NT2/D1 (cell line): ENCODE results near the gene SARNP.

Experiments
- SUZ12 ChIP-seq: IDR thresholded peaks from 2 replicates; pipeline ENCODE4 v1.6.1; 2011; ENCODE audit not compliant: insufficient read length, insufficient read depth; ENCODE audit errors: extremely low read depth
- ZNF274 ChIP-seq: IDR thresholded peaks from 2 replicates; pipeline ENCODE4 v1.6.1; 2011; ENCODE audit warnings: mild to moderate bottlenecking, low read depth, low read length

DNA sequence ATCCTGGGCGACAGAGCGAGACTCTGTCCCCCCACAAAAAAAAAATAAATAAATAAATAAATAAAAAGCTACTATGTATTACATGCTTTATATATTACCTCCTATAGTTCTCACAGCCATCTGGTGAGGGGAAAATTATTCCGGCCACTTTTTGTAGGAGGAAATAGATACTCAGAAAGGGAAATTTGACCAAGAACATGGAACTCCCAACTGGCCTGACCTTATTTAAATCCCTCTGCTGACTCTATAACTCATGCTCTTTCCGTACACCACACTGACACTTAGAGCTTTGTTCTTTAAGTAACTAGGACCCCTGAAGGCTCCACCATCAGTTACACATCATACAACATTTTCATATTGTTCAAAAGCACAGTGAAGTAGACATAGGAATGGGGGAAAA is 27.4 kb upstream of the SARNP start:
- TF ChIP-seq ZNF274 = no peak
- no peak for TF ChIP-seq SUZ12
